ENCODE measurements around the gene MMP14.

GRCh38 chr14:22885975-22886374 lies 49.6 kb downstream of the MMP14 start:
- no peak for TF ChIP-seq MAX (CRISPR knock-in tag; IDR thresholded peaks at IDR 0.05)
- TF ChIP-seq ZNF212 (CRISPR knock-in tag; IDR thresholded peaks at IDR 0.05), result no peak
- TF ChIP-seq BMI1 (IDR thresholded peaks at IDR 0.05; ENCODE audit: low read length), result no peak
- no peak for TF ChIP-seq FOXK2 (conservative IDR thresholded peaks at IDR 0.05 in 1 of 2, IDR thresholded peaks at IDR 0.05 in 1 of 2; ENCODE audit: low read depth in 2 of 2)
- no peak for TF ChIP-seq YY1 (IDR thresholded peaks at IDR 0.05; ENCODE audit: borderline replicate concordance in 1 of 3, control insufficient read depth in 1 of 3, extremely low read depth in 1 of 3, insufficient read depth in 3 of 3, insufficient read length in 1 of 3, insufficient replicate concordance in 2 of 3, low read depth in 1 of 3, low read length in 2 of 3)
- no peak for TF ChIP-seq GATA2 (CRISPR knock-in tag; IDR thresholded peaks at IDR 0.05)
- no peak for TF ChIP-seq ERF (CRISPR knock-in tag; IDR thresholded peaks at IDR 0.05)
- no peak for TF ChIP-seq CTCF (IDR thresholded peaks at IDR 0.05 in 2 of 3, conservative IDR thresholded peaks at IDR 0.05 in 1 of 3; ENCODE audit: insufficient read depth in 2 of 3, low read depth in 1 of 3, low read length in 3 of 3)
- TF ChIP-seq SIN3A (IDR thresholded peaks at IDR 0.05; ENCODE audit: borderline replicate concordance in 2 of 2, control insufficient read depth in 1 of 2, low read depth in 2 of 2, low read length in 2 of 2), result no peak
- no peak for TF ChIP-seq TBP (optimal IDR thresholded peaks at IDR 0.05; ENCODE audit: low read depth, low read length)
- no peak for TF ChIP-seq ZBED1 (IDR thresholded peaks at IDR 0.05)
- no peak for TF ChIP-seq RB1 (IDR thresholded peaks at IDR 0.05; ENCODE audit: low read depth)
- no peak for TF ChIP-seq SIX5 (IDR thresholded peaks at IDR 0.05; ENCODE audit: borderline replicate concordance in 1 of 2, insufficient read depth in 1 of 2, low read depth in 1 of 2, low read length in 2 of 2)

All from K562 (cell line).